Endothelial cell of umbilical vein (primary cell): ENCODE measurements around the gene SOCS7.

Source experiments
- CTCF ChIP-seq, 2 donors: IDR thresholded peaks; 1 replicate in 1 of 2; 2 replicates in 1 of 2; pipeline ENCODE4 v1.5.1; 2011; ENCODE audit warnings: low read length in 2 of 2, mild to moderate bottlenecking in 2 of 2, moderate library complexity in 2 of 2, control low read depth in 1 of 2, inconsistent platforms in 1 of 2, low read depth in 1 of 2; ENCODE audit not compliant: insufficient read depth in 1 of 2; ENCODE audit errors: extremely low read depth in 1 of 2
- EZH2 ChIP-seq: IDR thresholded peaks from 2 replicates; pipeline ENCODE4 v1.6.1; 2012; ENCODE audit warnings: borderline replicate concordance, low read depth, mild to moderate bottlenecking, moderate library complexity, low read length, inconsistent platforms; ENCODE audit not compliant: severe bottlenecking
- MAX ChIP-seq: IDR thresholded peaks from 2 replicates; pipeline ENCODE4 v1.6.1; 2011; ENCODE audit not compliant: insufficient read depth, insufficient read length
- MYC ChIP-seq: IDR thresholded peaks from one replicate; pipeline ENCODE4 v1.6.1; 2011; ENCODE audit warnings: mild to moderate bottlenecking, low read depth, low read length
- POLR2A ChIP-seq: IDR thresholded peaks from 2 replicates; pipeline ENCODE4 v1.6.1; 2012; ENCODE audit warnings: low read depth, mild to moderate bottlenecking, control low read depth, low read length
- POLR2AphosphoS5 ChIP-seq: IDR thresholded peaks from 2 replicates; pipeline ENCODE4 v1.6.1; 2012; ENCODE audit warnings: low read depth, mild to moderate bottlenecking, control low read depth, low read length, moderate library complexity; ENCODE audit not compliant: insufficient read depth

GRCh38 chr17:38402897-38403296 is 51.3 kb downstream of the SOCS7 start:
- TF ChIP-seq POLR2AphosphoS5, result no peak
- TF ChIP-seq CTCF (IDR thresholded peaks at IDR 0.05; ENCODE audit: extremely low read depth in 1 of 2, insufficient read depth in 1 of 2, low read depth in 1 of 2, low read length in 2 of 2), result no peak
- no peak for TF ChIP-seq EZH2
- no peak for TF ChIP-seq POLR2A
- no peak for TF ChIP-seq MYC
- no peak for TF ChIP-seq MAX
